GM12891 (cell line): ENCODE results near the gene TMEM239.

ENCODE experiments used
- POLR2A ChIP-seq: IDR thresholded peaks from 2 replicates; pipeline ENCODE4 v1.6.1; 2011; ENCODE audit warnings: low read depth, low read length, control low read depth
- POLR2AphosphoS5 ChIP-seq: IDR thresholded peaks from 2 replicates; pipeline ENCODE4 v1.6.1; 2011; ENCODE audit warnings: low read depth, low read length, control low read depth
- SPI1 ChIP-seq: IDR thresholded peaks from 2 replicates; pipeline ENCODE4 v1.6.1; 2011; ENCODE audit warnings: low read depth, low read length, control low read depth
- TAF1 ChIP-seq: IDR thresholded peaks from 2 replicates; pipeline ENCODE4 v1.6.1; 2011; ENCODE audit warnings: low read depth, low read length, control low read depth

- no peak for TF ChIP-seq SPI1
- TF ChIP-seq POLR2AphosphoS5, result no peak
- TF ChIP-seq POLR2A, result no peak
- TF ChIP-seq TAF1, result no peak
Measured at GRCh38 chr20:2865101-2865500, 48.9 kb downstream of the TMEM239 start.
